Breast epithelium (tissue), 4 donors: ENCODE results near the gene CBL. TPM values are rescaled to one million over a fixed set of nuclear protein-coding genes. Genes with fewer than 3 reads are reported as not detected.
A peak's percentile ranks its signal among the peaks of the same experiment; 100 is the strongest.

Source experiments
- DNase-seq, 2 donors: peaks; one replicate each; pipeline ENCODE4 v3.0.0-alpha.2; 2019; ENCODE audit warnings: low spot score in 2 of 2
- H3K27ac ChIP-seq, 2 donors: fragments of 200-600 bp; sonication (generic) in 1 of 2; one replicate each; pipeline ENCODE4 v1.5.1; 2016 to 2019; ENCODE audit warnings: mild to moderate bottlenecking in 1 of 2
- H3K27me3 ChIP-seq, 2 donors: fragments of 200-600 bp; sonication (generic) in 1 of 2; one replicate each; pipeline versions ENCODE4 v1.5.1 to v1.6.0; 2017 to 2019; ENCODE audit warnings: control low read depth in 1 of 2, mild to moderate bottlenecking in 1 of 2
- H3K36me3 ChIP-seq: fragments of 200-600 bp; one replicate; pipeline ENCODE4 v1.5.1; 2019
- H3K4me1 ChIP-seq, 2 donors: fragments of 200-600 bp; sonication (generic); one replicate each; pipeline ENCODE4 v1.5.1; 2016 to 2019; ENCODE audit warnings: control low read depth in 1 of 2
- H3K4me3 ChIP-seq, 3 donors: fragments of 200-600 bp; sonication (generic); 1 replicate in 2 of 3; 2 replicates in 1 of 3; pipeline ENCODE4 v1.5.1; 2016 to 2019; ENCODE audit warnings: mild to moderate bottlenecking in 3 of 3, moderate library complexity in 2 of 3
- H3K9me3 ChIP-seq, 2 donors: fragments of 200-600 bp; sonication (generic) in 1 of 2; one replicate each; pipeline ENCODE4 v1.5.1; 2016 to 2019; ENCODE audit warnings: control low read depth in 1 of 2
- POLR2A ChIP-seq: fragments of 450-650 bp; IDR thresholded peaks from one replicate; pipeline ENCODE4 v1.6.1; 2016; ENCODE audit warnings: antibody characterized with exemption, mild to moderate bottlenecking, moderate library complexity
- POLR2AphosphoS5 ChIP-seq, 3 donors: sonication (generic); formaldehyde crosslinking; IDR thresholded peaks; one replicate each; pipeline ENCODE4 v1.6.1; 2017; ENCODE audit warnings: antibody characterized with exemption in 3 of 3
- intact Hi-C: fragments of 100-400 bp; cut with DNase I; formaldehyde crosslinking; loops from one replicate; pipeline ENCODE4 v1.15.1; 2023; ENCODE audit warnings: low total_unique reads
- total RNA-seq, 3 donors: library from RNA; depleted of rRNA; stranded (reverse); fragments of >200 nt; gene quantifications; one replicate each; pipeline ENCODE4 v1.1.0, GENCODE V29; 2016
- TF ChIP-seq, protein P1 (sequence below), 3 donors: fragments of 450-650 bp; IDR thresholded peaks; one replicate each; pipeline ENCODE4 v1.5.1; 2016 to 2017; ENCODE audit warnings: antibody characterized with exemption in 3 of 3, mild to moderate bottlenecking in 3 of 3, moderate library complexity in 3 of 3

Gene CBL
- total RNA-seq, 3 donors from 2014 or later = 13.1 to 17.0 (median 14.3) TPM

DNA sequence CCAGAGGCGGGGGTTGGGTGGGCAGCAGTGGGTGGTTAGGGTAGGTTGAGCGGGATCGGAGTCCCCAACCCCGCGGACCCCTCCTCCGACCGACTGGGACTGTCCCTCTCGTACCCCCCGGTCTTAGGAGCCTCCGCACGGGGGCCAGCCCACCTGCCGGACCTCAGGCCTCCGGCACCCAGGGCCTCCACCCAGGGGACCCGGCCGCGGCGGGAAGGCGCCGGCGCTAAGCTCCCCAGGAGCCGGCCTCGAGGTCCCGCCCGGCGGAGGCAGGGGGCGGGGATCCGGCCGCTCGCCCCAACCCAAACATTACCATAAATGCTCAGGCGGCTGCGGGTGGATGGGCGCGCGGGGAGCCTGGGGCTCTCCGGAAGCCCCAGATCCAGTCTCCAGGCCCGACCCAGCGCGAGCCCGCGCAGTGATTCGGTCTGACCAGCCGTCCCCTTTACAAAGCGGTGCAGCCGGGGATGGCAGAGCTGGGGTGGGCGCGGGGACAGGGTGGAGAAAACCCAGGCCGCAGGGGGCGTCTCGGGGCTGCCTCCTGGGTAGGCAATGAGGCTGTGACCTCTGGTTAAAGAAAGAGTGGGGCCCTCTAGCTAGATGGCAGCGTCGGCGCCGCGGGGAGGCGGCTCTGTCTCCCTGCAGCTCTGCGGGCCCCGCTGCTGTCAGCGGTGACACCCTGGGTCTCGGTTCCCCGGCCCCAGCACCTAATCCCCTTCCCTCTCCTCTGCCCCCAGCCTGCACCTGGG lies 114.8 kb downstream of the CBL start:
- peaks cover 5 to 15% of the 10 kb centered on the region in 2 donors for H3K4me1 ChIP-seq
- peaks cover 0 to 3% of the 10 kb centered on the region in 2 donors for H3K27me3 ChIP-seq
- H3K9me3 ChIP-seq = no peaks in the 10 kb centered on the region
- peak; percentile 9 for TF ChIP-seq POLR2A
- TF ChIP-seq, protein P1, sequence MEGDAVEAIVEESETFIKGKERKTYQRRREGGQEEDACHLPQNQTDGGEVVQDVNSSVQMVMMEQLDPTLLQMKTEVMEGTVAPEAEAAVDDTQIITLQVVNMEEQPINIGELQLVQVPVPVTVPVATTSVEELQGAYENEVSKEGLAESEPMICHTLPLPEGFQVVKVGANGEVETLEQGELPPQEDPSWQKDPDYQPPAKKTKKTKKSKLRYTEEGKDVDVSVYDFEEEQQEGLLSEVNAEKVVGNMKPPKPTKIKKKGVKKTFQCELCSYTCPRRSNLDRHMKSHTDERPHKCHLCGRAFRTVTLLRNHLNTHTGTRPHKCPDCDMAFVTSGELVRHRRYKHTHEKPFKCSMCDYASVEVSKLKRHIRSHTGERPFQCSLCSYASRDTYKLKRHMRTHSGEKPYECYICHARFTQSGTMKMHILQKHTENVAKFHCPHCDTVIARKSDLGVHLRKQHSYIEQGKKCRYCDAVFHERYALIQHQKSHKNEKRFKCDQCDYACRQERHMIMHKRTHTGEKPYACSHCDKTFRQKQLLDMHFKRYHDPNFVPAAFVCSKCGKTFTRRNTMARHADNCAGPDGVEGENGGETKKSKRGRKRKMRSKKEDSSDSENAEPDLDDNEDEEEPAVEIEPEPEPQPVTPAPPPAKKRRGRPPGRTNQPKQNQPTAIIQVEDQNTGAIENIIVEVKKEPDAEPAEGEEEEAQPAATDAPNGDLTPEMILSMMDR (IDR thresholded peaks at IDR 0.05) = no peak
- TF ChIP-seq POLR2AphosphoS5 (IDR thresholded peaks at IDR 0.05) = peak in 1 of 3 donors; percentile 28
- no peaks in the 10 kb centered on the region for H3K36me3 ChIP-seq
- H3K27ac ChIP-seq = peak overlapping the region; percentile 90 to 96
- peak in 1 of 2 donors; percentile 74 for DNase-seq
- H3K4me3 ChIP-seq = peak overlapping the region; percentile 42 to 72 (median 53)
- intact Hi-C loops = no loop called here

DNA sequence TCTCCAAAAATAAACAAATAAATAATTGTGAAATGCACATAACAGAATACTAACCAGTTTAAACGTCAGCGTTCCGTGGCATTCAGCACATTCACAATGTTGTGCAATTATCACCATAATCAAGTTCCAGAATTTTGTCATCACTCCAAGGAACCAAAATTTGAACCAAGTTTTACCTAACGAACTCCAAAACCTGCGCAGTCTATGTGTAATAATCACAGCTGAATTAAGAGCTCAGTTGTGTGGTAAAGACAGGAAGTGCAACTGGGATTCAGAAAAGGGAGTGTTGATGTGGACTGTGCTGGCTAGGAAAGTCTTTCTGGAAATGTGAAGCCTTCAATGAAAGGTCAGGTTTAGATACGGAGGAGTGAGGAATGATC lies 116.2 kb downstream of the CBL start:
- peaks cover 5 to 15% of the 10 kb centered on the region in 2 donors for H3K4me1 ChIP-seq
- TF ChIP-seq POLR2A (no peak), POLR2AphosphoS5 (IDR thresholded peaks at IDR 0.05) (no peak)
- TF ChIP-seq, protein P1 (IDR thresholded peaks at IDR 0.05) = no peak
- H3K9me3 ChIP-seq = no peaks in the 10 kb centered on the region
- H3K27me3 ChIP-seq = peaks cover 0 to 3% of the 10 kb centered on the region in 2 donors
- H3K27ac ChIP-seq = peak overlapping the region; percentile 90 to 96
- intact Hi-C loops = no loop called here
- H3K4me3 ChIP-seq = no peak overlapping the region
- no peak for DNase-seq
- H3K36me3 ChIP-seq = no peaks in the 10 kb centered on the region

DNA sequence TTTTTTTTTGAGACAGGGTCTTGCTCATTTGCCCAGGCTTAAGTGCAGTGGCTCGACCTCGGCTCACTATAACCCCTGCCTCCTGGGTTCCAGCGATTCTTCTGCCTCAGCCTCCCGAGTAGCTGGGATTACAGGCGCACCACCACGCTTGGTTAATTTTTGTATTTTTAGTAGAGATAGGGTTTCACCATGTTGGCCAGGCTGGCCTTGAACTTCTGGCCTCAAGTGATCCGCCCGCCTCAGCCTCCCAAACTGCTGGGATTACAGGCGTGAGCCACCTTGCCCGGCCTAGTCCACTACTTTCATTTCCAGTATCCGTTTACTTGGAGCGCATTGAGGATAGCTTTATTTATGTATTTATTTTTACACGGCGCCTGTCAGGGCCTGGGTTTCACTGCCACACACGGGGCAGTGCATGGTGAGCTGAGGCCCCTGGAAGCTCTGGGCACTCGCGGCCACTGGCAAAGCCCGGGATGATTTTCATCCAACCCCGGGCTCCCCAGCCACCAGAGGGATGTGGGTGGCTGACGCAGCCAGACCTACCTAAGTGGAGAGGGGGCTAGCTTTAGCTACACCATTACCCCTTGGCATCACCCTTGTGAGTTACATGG lies 116.9 kb downstream of the CBL start:
- Histone ChIP-seq H3K27me3 (peaks cover 0 to 3% of the 10 kb centered on the region in 2 donors), H3K4me1 (peaks cover 0 to 12% of the 10 kb centered on the region in 2 donors), H3K9me3 (no peaks in the 10 kb centered on the region), H3K27ac (peak overlapping the region in 1 of 2 donors; percentile 14), H3K4me3 (no peak overlapping the region), H3K36me3 (no peaks in the 10 kb centered on the region)
- intact Hi-C loops = no loop called here
- no peak for DNase-seq
- TF ChIP-seq, protein P1 (IDR thresholded peaks at IDR 0.05) = no peak
- TF ChIP-seq POLR2AphosphoS5 (IDR thresholded peaks at IDR 0.05) (no peak), POLR2A (no peak)

DNA sequence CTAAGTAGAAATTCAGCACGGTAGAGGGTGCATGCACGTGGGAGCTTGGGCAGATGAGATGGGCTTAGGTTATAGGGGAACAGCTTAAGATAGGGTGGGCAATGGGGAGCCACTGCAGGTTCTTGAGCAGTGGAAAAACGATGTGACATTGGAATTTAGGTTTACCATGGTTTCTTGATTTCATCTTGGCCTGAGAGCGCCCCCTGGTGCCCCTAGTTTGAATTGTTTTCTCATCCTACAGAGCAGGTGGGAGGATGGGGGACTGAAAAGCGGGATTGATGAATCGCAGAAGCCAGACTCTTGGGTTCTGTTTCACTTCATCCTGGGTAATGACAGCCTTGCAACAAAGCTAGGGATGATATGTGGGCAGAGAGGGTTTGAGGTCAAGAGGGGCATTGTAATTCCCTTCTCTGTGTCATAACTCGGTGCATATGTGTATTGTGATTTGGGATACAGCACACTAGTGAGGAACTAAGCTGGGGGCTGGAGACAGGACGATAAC lies 117.4 kb downstream of the CBL start:
- peaks cover 0 to 3% of the 10 kb centered on the region in 2 donors for H3K27me3 ChIP-seq
- TF ChIP-seq POLR2AphosphoS5 (IDR thresholded peaks at IDR 0.05) = no peak
- TF ChIP-seq, protein P1 (IDR thresholded peaks at IDR 0.05) = peak; percentile 31 to 66 (median 64)
- no peak overlapping the region for H3K4me3 ChIP-seq
- intact Hi-C loops = no loop called here
- H3K9me3 ChIP-seq = no peaks in the 10 kb centered on the region
- peak overlapping the region in 1 of 2 donors; percentile 14 for H3K27ac ChIP-seq
- no peaks in the 10 kb centered on the region for H3K36me3 ChIP-seq
- no peak for DNase-seq
- H3K4me1 ChIP-seq = peaks cover 0 to 6% of the 10 kb centered on the region in 2 donors

DNA sequence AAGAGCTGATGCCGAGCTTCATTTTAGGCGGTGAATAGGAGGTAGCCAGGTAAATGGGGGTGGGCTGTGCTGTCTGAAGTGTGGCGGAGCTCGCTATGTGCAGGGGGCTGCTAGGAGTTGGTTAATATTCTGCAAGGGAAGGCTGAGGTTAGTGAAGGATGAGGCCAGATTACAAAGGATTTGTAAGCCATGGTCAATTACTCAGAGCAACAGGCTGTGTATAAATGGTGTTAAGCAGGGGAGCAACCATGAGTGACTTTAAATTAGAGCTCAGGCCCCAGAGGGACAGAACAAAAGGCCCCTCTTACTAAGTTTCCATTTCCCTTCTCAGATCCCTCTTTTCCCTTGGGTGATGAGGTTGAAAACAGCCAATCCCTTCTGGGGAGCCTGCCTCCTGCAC lies 118.0 kb downstream of the CBL start:
- intact Hi-C loops = no loop called here
- H3K27ac ChIP-seq = no peak overlapping the region
- no peaks in the 10 kb centered on the region for H3K9me3 ChIP-seq
- H3K4me3 ChIP-seq = no peak overlapping the region
- DNase-seq = no peak
- peaks cover 0 to 3% of the 10 kb centered on the region in 2 donors for H3K27me3 ChIP-seq
- H3K4me1 ChIP-seq = peaks cover 0 to 3% of the 10 kb centered on the region in 2 donors
- no peaks in the 10 kb centered on the region for H3K36me3 ChIP-seq
- TF ChIP-seq POLR2A = no peak
- no peak for TF ChIP-seq POLR2AphosphoS5 (IDR thresholded peaks at IDR 0.05)
- TF ChIP-seq, protein P1 (IDR thresholded peaks at IDR 0.05) = no peak
